Measurements from ENCODE around the gene PRRX2.
A peak's percentile ranks its signal among the peaks of the same experiment; 100 is the strongest.

The PRRX2 gene

GRCh38 chr9:129693741-129694140 is 28.3 kb downstream of the PRRX2 start:
- TF ChIP-seq ZFX (IDR thresholded peaks at IDR 0.05) (no peak), CTCF (conservative IDR thresholded peaks at IDR 0.05) (no peak)
- H3K27ac ChIP-seq = no peak overlapping the region

DNA sequence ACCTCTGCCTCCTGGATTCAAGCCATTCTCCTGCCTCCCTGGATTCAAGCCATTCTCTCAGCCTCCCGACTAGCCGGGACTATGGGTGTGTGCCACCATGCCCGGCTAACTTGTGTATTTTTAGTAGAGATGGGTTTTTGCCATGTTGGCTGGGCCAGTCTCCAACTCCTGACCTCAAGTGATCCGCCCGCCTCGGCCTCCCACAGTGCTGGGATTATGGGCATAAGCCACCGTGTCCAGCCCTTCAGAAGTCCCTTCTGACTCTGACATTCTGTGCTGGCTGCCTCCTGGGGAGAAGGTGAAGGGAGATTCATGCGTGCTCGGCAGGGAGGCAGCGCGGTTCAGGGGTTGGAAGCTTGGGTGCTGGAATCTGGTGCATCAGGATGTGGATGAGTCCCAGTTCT is 28.8 kb downstream of the PRRX2 start:
- no peak overlapping the region for H3K27ac ChIP-seq
- TF ChIP-seq CTCF (conservative IDR thresholded peaks at IDR 0.05) (no peak), ZFX (IDR thresholded peaks at IDR 0.05) (no peak)

DNA sequence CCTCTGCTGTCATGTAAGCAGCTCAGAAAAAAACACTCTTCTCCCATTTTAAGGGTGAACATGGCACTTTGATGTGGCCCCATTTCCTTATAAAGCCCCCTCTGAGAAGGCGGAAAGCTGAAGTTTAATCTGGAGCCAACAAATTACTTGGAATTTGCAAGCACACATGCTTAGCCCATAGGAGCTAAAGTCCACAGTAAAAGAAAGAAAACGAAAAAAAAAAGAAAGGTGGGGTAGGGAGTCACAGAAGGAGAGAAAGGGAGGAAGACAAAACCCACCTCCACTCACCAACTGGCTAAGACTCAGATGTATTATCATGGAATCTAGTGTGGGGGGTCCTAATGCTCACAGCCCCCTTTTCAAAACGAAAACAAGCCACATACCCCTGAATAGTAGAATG is 30.4 kb downstream of the PRRX2 start:
- H3K27ac ChIP-seq = no peak overlapping the region
- TF ChIP-seq ZFX (IDR thresholded peaks at IDR 0.05) (no peak), CTCF (conservative IDR thresholded peaks at IDR 0.05) (no peak)

GRCh38 chr9:129696944-129697655 is 31.7 kb downstream of the PRRX2 start:
- H3K27ac ChIP-seq = peak overlapping the region; percentile 68
- TF ChIP-seq CTCF (conservative IDR thresholded peaks at IDR 0.05) = no peak
- TF ChIP-seq ZFX (IDR thresholded peaks at IDR 0.05) = peak; percentile 87; the same call in 1 of the 2 replicates

DNA sequence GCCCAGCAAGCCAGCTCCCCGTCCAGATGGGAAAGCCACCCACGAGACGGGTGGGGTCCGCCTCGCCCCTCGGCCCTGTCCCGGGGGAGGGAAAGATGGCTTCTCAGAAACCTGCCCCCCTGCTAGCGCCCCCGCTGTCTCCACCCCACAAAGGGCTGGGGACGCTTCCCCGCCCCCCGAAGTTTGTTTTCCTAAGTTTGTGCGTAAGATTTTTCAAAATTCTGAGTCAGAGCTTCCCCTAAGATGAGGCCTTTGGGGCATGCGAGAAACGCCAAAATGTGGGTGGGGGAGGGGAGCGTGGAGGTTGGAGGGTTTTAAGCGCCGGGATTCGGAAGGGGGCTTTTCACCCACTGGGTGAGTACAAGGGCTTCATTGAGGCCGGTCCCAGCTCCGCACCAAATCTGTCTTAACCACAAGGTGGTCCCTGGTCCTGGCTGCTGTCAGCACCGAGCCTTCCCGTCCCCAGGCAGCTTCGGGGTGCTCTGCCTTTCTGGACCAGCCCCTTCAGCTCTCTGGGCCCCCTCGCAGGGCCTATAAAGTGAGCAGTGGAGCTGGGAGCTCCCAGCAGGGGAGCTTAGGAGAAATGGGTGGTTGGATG is 32.3 kb downstream of the PRRX2 start:
- TF ChIP-seq CTCF (conservative IDR thresholded peaks at IDR 0.05) (no peak), ZFX (IDR thresholded peaks at IDR 0.05) (no peak)
- peak overlapping the region; percentile 68 for H3K27ac ChIP-seq

DNA sequence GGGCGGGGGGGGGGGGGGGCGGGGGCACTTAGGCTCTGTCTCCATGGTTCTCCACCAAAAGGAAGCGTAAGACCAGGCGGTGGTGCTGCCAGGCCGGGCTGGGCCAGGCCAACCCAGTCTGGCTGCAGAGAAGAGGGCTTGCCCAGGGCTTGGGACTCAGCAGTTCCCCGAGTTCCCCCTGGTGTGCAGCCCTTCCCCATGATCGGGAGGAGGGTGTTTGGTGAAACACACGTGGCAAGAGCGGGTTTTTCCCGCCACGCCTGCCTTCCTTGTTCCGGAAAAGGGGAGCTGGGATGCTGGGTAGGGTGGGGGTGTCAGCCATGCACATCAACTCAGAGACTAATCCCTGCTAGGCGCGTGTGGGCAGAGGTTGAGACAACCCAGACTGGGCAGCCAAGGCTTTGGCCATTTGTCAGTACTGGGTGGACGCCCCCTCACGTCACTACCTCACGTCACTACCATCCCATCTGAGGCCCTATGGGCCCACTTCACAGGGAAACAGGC is 32.9 kb downstream of the PRRX2 start:
- no peak for TF ChIP-seq ZFX (IDR thresholded peaks at IDR 0.05)
- TF ChIP-seq CTCF (conservative IDR thresholded peaks at IDR 0.05) = no peak

GRCh38 chr9:129701054-129701453 is 35.6 kb downstream of the PRRX2 start:
- H3K27ac ChIP-seq = no peak overlapping the region

More for the DNA sequence above, 32.9 kb downstream of the PRRX2 start:
- no peak overlapping the region; the same call in 1 of the 2 replicates for H3K27ac ChIP-seq

More at GRCh38 chr9:129701054-129701453, 35.6 kb downstream of the PRRX2 start:
- TF ChIP-seq ZFX (IDR thresholded peaks at IDR 0.05) (no peak), CTCF (conservative IDR thresholded peaks at IDR 0.05) (no peak)
